Sigmoid colon (tissue), 7 donors: ENCODE measurements around the gene KIF5C. TPM values are rescaled to one million over a fixed set of nuclear protein-coding genes. Genes with fewer than 3 reads are reported as not detected.

Source experiments
- DNase-seq: peaks from one replicate; pipeline ENCODE4 v3.0.0-alpha.2; 2019
- H3K27ac ChIP-seq, 4 donors: fragments of 200-600 bp; sonication (generic); one replicate each; pipeline ENCODE4 v1.5.1; 2016 to 2019; ENCODE audit warnings: mild to moderate bottlenecking in 1 of 4
- H3K27me3 ChIP-seq, 3 donors: fragments of 200-600 bp; sonication (generic); one replicate each; pipeline ENCODE4 v1.5.1; 2019; ENCODE audit warnings: mild to moderate bottlenecking in 1 of 3
- H3K36me3 ChIP-seq, 4 donors: fragments of 200-600 bp; sonication (generic); one replicate each; pipeline ENCODE4 v1.5.1; 2016 to 2019
- H3K4me1 ChIP-seq, 4 donors: fragments of 200-600 bp; sonication (generic); one replicate each; pipeline ENCODE4 v1.5.1; 2017 to 2019
- H3K4me3 ChIP-seq, 4 donors: fragments of 200-600 bp; sonication (generic); one replicate each; pipeline ENCODE4 v1.5.1; 2017 to 2019; ENCODE audit warnings: mild to moderate bottlenecking in 2 of 4, moderate library complexity in 1 of 4
- H3K9me3 ChIP-seq, 4 donors: fragments of 200-600 bp in 3 of 4; sonication (generic) in 3 of 4; one replicate each; pipeline versions ENCODE4 v1.5.1 to v1.6.1; 2013 to 2019
- CTCF ChIP-seq, 4 experiments: fragments of 450-650 bp in 3 of 4; fragments of 200-600 bp in 1 of 4; IDR thresholded peaks; one replicate each; pipeline ENCODE4 v1.5.1; 2016 to 2019; ENCODE audit warnings: antibody characterized with exemption in 4 of 4, mild to moderate bottlenecking in 3 of 4, moderate library complexity in 2 of 4
- EP300 ChIP-seq, 4 donors: sonication (generic); formaldehyde crosslinking; IDR thresholded peaks; one replicate each; pipeline ENCODE4 v1.6.1; 2017; ENCODE audit warnings: antibody characterized with exemption in 4 of 4
- POLR2A ChIP-seq, 2 donors: fragments of 450-650 bp; IDR thresholded peaks; one replicate each; pipeline ENCODE4 v1.6.1; 2016; ENCODE audit warnings: antibody characterized with exemption in 2 of 2, mild to moderate bottlenecking in 2 of 2, moderate library complexity in 2 of 2
- POLR2AphosphoS5 ChIP-seq, 4 donors: sonication (generic); formaldehyde crosslinking; IDR thresholded peaks; one replicate each; pipeline ENCODE4 v1.6.1; 2017; ENCODE audit warnings: antibody characterized with exemption in 4 of 4
- WGBS, 2 donors: extraction: QIAGEN DNeasy Blood & Tissue Kit; methylation state at CpG; one replicate each; pipeline ENCODE4 v1.1.7; 2013; 5-methylcytosine and 5-hydroxymethylcytosine counted together
- intact Hi-C: fragments of 100-400 bp; cut with DNase I; formaldehyde crosslinking; loops from one replicate; pipeline ENCODE4 v1.15.1; 2023
- polyA plus RNA-seq, 3 donors: library from polyadenylated mRNA; stranded (reverse); fragments of 200-250 nt; gene quantifications; one replicate each; pipeline ENCODE4 v1.2.3, GENCODE V29; 2013
- total RNA-seq, 4 donors: library from RNA; depleted of rRNA; stranded (reverse); fragments of >200 nt; gene quantifications; one replicate each; pipeline ENCODE4 v1.1.0, GENCODE V29; 2016
- donor health status: healthy with polysubstance abuse.
- donor health status: Bipolar disorder and iron deficiency.
- donor health status: healthy.

The KIF5C gene
- total and polyA plus RNA-seq, 7 donors: 0.23 to 11.1 (median 7.3) TPM

GRCh38 chr2:148968301-148968700, 93.3 kb downstream of the KIF5C start:
- DNase-seq: no peak
- Histone ChIP-seq H3K27ac (no peak overlapping the region), H3K36me3 (no peaks in the 10 kb centered on the region), H3K4me3 (no peak overlapping the region), H3K4me1 (peaks cover 0 to 12% (median 4%) of the 10 kb centered on the region in 4 donors), H3K27me3 (no peaks in the 10 kb centered on the region), H3K9me3 (no peaks in the 10 kb centered on the region)
- WGBS, 2 donors: 90 to 91% methylated on average over 4 of the region's 4 CpGs
- intact Hi-C loops: no loop called here
- TF ChIP-seq POLR2AphosphoS5 (IDR thresholded peaks at IDR 0.05) (no peak), POLR2A (IDR thresholded peaks at IDR 0.05) (no peak), EP300 (IDR thresholded peaks at IDR 0.05) (no peak), CTCF (IDR thresholded peaks at IDR 0.05) (no peak)

DNA sequence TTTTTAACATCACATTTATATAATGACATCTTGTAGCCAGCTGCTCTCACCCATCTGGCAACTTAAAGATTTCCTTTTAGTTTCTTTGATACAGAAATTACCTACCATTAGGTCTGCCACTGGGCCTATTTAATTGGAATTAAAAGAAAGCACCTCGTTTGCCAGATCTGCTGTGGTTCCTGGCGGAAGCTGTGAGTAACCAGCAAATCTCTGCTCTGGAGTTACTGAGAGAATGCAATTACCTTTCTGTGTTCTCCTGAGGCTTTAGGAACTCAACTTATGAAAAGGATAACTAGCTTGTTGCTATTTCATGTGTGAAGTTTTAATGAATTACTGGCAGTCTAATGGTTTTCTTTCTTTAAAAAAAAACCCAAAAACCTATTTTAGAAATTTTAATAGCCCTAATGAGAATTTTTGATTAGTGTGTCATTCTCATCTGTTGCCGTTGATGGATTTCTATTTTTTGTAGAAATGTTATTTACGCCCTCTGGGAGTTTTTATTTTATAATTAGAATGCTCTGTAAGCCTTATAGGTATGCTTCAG, 93.8 kb downstream of the KIF5C start:
- no peak for TF ChIP-seq CTCF (IDR thresholded peaks at IDR 0.05)
- no peak for TF ChIP-seq POLR2A (IDR thresholded peaks at IDR 0.05)
- TF ChIP-seq EP300 (IDR thresholded peaks at IDR 0.05): no peak
- TF ChIP-seq POLR2AphosphoS5 (IDR thresholded peaks at IDR 0.05): no peak
- Histone ChIP-seq H3K4me3 (no peak overlapping the region), H3K36me3 (no peaks in the 10 kb centered on the region), H3K4me1 (peaks cover 0 to 12% (median 4%) of the 10 kb centered on the region in 4 donors), H3K9me3 (no peaks in the 10 kb centered on the region), H3K27ac (no peak overlapping the region), H3K27me3 (no peaks in the 10 kb centered on the region)
- WGBS, 2 donors: 87 to 89% methylated on average over 4 of the region's 4 CpGs
- no peak for DNase-seq
- intact Hi-C loops: no loop called here

- H3K4me1 ChIP-seq: peaks cover 0 to 12% (median 4%) of the 10 kb centered on the region in 4 donors
- H3K36me3 ChIP-seq: no peaks in the 10 kb centered on the region
- no peak overlapping the region for H3K4me3 ChIP-seq
- H3K27me3 ChIP-seq: no peaks in the 10 kb centered on the region
- 64 to 67% methylated on average over 7 of the region's 7 CpGs for WGBS, 2 donors
- H3K9me3 ChIP-seq: no peaks in the 10 kb centered on the region
- TF ChIP-seq EP300 (IDR thresholded peaks at IDR 0.05) (no peak), POLR2AphosphoS5 (IDR thresholded peaks at IDR 0.05) (no peak), POLR2A (IDR thresholded peaks at IDR 0.05) (no peak), CTCF (IDR thresholded peaks at IDR 0.05) (no peak)
- no peak overlapping the region for H3K27ac ChIP-seq
- intact Hi-C loops: no loop called here
- DNase-seq: no peak
Measured at GRCh38 chr2:148969659-148970061, 94.6 kb downstream of the KIF5C start.

GRCh38 chr2:148970385-148970784, 95.4 kb downstream of the KIF5C start:
- Histone ChIP-seq H3K36me3 (no peaks in the 10 kb centered on the region), H3K4me1 (peaks cover 0 to 12% (median 4%) of the 10 kb centered on the region in 4 donors), H3K27me3 (no peaks in the 10 kb centered on the region), H3K27ac (no peak overlapping the region), H3K4me3 (no peak overlapping the region), H3K9me3 (no peaks in the 10 kb centered on the region)
- 89 to 91% methylated on average over 2 of the region's 2 CpGs for WGBS, 2 donors
- no peak for DNase-seq
- intact Hi-C loops: no loop called here
- no peak for TF ChIP-seq EP300 (IDR thresholded peaks at IDR 0.05)
- TF ChIP-seq CTCF (IDR thresholded peaks at IDR 0.05): no peak
- TF ChIP-seq POLR2A (IDR thresholded peaks at IDR 0.05): no peak
- no peak for TF ChIP-seq POLR2AphosphoS5 (IDR thresholded peaks at IDR 0.05)

GRCh38 chr2:148971547-148971946, 96.5 kb downstream of the KIF5C start:
- WGBS, 2 donors: 57 to 74% methylated on average over 3 of the region's 3 CpGs
- Histone ChIP-seq H3K4me3 (no peak overlapping the region), H3K9me3 (no peaks in the 10 kb centered on the region), H3K27me3 (no peaks in the 10 kb centered on the region), H3K27ac (no peak overlapping the region), H3K4me1 (peaks cover 0 to 12% (median 4%) of the 10 kb centered on the region in 4 donors), H3K36me3 (no peaks in the 10 kb centered on the region)
- TF ChIP-seq POLR2A (IDR thresholded peaks at IDR 0.05): no peak
- no peak for TF ChIP-seq CTCF (IDR thresholded peaks at IDR 0.05)
- TF ChIP-seq EP300 (IDR thresholded peaks at IDR 0.05): no peak
- no peak for TF ChIP-seq POLR2AphosphoS5 (IDR thresholded peaks at IDR 0.05)
- intact Hi-C loops: no loop called here
- no peak for DNase-seq
